Ishikawa (cell line): Measurements from ENCODE around the gene ADIG.

Experiments used
- CEBPB ChIP-seq: IDR thresholded peaks from 2 replicates; pipeline ENCODE4 v1.6.1; 2012
- USF1 ChIP-seq: IDR thresholded peaks from 2 replicates; pipeline ENCODE4 v1.6.1; 2012
- YY1 ChIP-seq: IDR thresholded peaks from 2 replicates; pipeline ENCODE4 v1.6.1; 2012; ENCODE audit warnings: low read depth

The ADIG gene

DNA sequence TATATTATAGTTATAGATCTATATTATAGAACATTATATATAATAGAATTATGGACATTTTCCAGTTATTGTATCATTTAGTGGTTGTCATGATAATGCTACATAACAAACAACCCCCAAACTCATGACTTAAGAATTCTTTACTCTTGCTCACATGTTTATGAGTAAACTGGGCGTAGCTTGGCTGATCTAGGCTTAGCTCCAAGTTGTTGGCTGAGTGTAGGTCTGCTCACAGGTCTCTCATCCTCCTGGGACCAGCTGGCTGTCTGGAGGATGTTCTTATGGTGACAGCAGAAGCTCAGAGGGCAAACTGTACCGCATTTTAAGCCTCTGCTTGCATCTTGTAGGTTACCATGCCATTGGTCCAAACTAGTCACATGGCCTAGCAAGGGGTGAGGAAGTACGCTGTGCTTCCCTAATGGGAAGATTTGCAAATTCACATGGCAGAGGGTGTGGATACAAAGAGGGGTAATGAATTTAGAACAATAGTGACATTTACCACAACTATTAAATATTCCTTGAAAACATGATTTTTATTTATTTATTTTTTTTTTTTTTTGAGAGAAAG is 54.8 kb downstream of the ADIG start:
- TF ChIP-seq USF1 = peak; percentile 61
- no peak for TF ChIP-seq YY1
- no peak for TF ChIP-seq CEBPB
